ENCODE results near the gene PPP1R8.
"Not testable (repeated sequence)": the region's sequence is repeated elsewhere in the genome, so short reads cannot be mapped to it uniquely, and the experiment has no call there.

DNA sequence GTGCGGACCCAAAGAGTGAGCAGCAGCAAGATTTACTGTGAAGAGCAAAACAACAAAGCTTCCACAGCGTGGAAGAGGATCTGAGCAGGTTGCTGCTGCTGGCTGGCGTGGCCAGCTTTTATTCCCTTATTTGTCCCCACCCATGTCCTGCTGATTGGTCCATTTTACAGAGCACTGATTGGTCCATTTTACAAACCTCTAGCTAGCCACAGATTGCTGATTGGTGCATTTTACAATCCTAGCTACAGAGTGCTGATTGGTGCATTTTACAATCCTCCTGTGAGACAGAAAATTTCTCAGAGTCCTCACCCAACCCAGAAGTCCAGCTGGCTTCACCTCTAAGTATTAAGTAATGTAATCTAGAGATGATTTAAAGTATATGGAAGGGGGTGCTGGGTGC, 40.3 kb upstream of the PPP1R8 start:
- TF ChIP-seq EZH2phosphoT487 (IDR thresholded peaks at IDR 0.05; ENCODE audit: insufficient read depth, low read depth); EZH2 (IDR thresholded peaks at IDR 0.05; ENCODE audit: insufficient read depth, poor library complexity, severe bottlenecking): not testable (repeated sequence)

Measured in GM23248 (cell line).